GM18870 (cell line): Measurements from ENCODE around the gene METTL13.

ENCODE experiments used
- ATAC-seq: cut with Tn5 transposase; IDR thresholded peaks from one replicate; pipeline ENCODE4 v1.9.1; 2021; ENCODE audit warnings: moderate library complexity; ENCODE audit not compliant: unreplicated experiment

Gene METTL13

GRCh38 chr1:171800851-171801250, 19.4 kb downstream of the METTL13 start:
- ATAC-seq, result no peak

- no peak for ATAC-seq
Measured at GRCh38 chr1:171801487-171801891, 20.0 kb downstream of the METTL13 start.

- no peak for ATAC-seq
Measured at GRCh38 chr1:171802207-171802606, 20.7 kb downstream of the METTL13 start.

GRCh38 chr1:171803045-171803444, 21.6 kb downstream of the METTL13 start:
- no peak for ATAC-seq

- no peak for ATAC-seq
Measured at GRCh38 chr1:171803461-171804022, 22.1 kb downstream of the METTL13 start.

GRCh38 chr1:171805395-171806115, 24.1 kb downstream of the METTL13 start:
- peak; percentile 83 for ATAC-seq

DNA sequence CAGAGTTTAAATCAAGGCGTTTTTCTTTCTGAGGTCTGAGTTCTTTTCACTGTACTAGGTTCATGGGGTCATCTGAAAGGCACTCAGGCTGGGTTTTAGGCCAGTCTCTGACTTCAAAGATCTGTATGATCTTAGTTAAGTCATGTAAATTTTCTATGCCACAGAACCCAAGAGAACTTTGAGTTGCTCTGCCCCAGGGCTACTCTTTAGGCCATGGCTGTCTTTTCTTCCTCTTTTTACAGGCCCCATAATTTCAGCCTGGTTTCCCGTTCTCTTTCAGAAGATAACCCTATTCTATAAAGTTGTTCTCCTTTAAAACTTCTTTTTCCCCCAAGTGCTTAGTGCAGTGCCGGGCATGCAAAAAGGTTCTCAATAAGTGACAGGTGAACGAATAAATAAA, 26.1 kb downstream of the METTL13 start:
- ATAC-seq, result no peak

GRCh38 chr1:171809834-171810233, 28.4 kb downstream of the METTL13 start:
- ATAC-seq, result no peak

- no peak for ATAC-seq
Measured at GRCh38 chr1:171811672-171812071, 30.2 kb downstream of the METTL13 start.

DNA sequence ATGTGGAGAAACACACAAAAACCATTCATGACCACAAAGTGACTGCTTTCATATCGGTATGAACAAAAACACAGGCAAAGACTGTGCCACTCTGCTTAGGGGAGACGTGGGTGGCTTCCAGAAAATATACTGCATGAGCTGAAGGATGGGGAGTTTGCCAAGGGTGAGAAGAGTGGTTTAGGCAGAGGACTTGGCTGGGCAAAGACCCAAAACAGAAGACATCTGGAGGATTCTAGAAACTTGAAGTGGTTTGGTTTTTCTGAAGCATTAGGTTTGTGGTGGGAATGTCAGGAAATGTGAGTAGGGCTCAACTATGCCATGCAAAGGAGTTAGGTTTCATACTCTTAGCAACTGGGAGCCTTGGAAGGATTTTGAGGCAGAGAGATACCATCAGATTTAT, 33.2 kb downstream of the METTL13 start:
- no peak for ATAC-seq

- ATAC-seq, result no peak
Measured at GRCh38 chr1:171816300-171816901, 34.9 kb downstream of the METTL13 start.

GRCh38 chr1:171817511-171818265, 36.2 kb downstream of the METTL13 start:
- ATAC-seq, result no peak

GRCh38 chr1:171819946-171820345, 38.5 kb downstream of the METTL13 start:
- ATAC-seq, result no peak

GRCh38 chr1:171826973-171827372, 45.5 kb downstream of the METTL13 start:
- ATAC-seq, result no peak

- ATAC-seq, result no peak
Measured at GRCh38 chr1:171828794-171829193, 47.3 kb downstream of the METTL13 start.

GRCh38 chr1:171833091-171833825, 51.8 kb downstream of the METTL13 start:
- ATAC-seq, result no peak

GRCh38 chr1:171834821-171835220, 53.4 kb downstream of the METTL13 start:
- ATAC-seq, result no peak

DNA sequence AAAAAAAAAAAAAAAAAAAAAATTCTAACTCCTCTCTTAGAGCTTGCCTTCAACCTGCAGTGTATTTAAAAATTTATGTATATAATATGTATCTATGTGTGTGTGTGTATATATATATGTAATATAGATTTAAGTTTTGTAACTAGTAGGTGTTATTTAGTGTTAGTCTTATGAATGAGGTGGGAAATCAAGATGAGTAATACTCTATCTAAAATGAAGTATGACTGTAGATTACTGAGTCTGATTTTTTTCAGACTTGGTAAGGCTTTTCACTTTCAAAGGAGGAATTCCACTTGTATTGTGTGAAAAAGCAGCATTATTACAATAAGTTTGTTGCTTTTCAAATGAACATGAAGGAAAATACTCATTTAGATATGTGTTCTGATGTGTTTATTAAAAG, 54.4 kb downstream of the METTL13 start:
- ATAC-seq, result no peak

DNA sequence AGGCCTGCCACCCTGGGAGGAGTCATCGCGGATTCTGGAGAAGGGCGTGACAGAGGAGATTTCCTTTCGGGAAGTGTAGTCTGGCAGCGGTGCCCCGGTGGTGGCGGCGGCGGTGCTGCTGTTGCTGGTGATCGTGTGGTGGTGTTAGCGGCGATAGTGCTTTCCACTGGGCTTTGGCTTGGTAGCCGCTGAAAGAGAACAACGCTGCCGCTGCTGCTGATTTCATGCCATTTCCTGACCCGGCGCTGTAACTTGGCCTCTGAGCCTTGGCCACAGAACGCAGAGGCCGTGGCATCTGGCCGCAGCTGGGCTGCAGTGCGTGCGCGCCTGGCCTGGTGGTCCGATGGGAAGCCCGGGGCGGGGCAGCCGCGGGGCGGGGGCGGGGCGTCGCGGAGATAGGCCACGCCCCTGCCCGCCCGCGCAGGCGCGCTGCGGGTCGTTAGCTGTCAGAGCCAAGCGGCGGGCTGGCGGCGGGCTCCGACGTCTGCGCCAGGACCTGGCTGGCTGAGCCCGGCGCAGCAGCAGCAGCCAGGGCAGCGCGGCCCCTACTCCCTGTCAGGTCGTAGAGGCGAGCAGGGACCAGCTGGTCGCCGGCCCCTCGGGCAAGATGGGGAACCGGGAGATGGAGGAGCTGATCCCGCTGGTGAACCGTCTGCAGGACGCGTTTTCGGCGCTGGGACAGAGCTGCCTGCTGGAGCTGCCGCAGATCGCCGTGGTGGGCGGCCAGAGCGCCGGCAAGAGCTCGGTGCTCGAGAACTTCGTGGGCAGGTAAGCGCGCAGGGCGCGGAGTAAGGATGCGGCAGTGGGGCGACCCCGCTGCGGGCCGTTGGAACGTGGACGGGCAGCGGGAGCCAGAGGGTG, 59.8 kb downstream of the METTL13 start, which contains the start of gene DNM3:
TSS of gene DNM3 (plus strand) at position 449 of the 861 bp plus-strand sequence. CDS start at position 608, 159 bp downstream.
- ATAC-seq, result peak; percentile 52
